Endothelial cell of umbilical vein (primary cell): Measurements from ENCODE around the gene PTDSS2.

Experiments used
- EZH2 ChIP-seq: IDR thresholded peaks from 2 replicates; pipeline ENCODE4 v1.6.1; 2012; ENCODE audit warnings: borderline replicate concordance, low read depth, mild to moderate bottlenecking, moderate library complexity, low read length, inconsistent platforms; ENCODE audit not compliant: severe bottlenecking
- GATA2 ChIP-seq: IDR thresholded peaks from 2 replicates; pipeline ENCODE4 v1.7.0; 2011; ENCODE audit warnings: low read depth, mild to moderate bottlenecking, moderate library complexity, mixed read lengths, low read length; ENCODE audit not compliant: insufficient read length, insufficient read depth
- JUN ChIP-seq: IDR thresholded peaks from 2 replicates; pipeline ENCODE4 v1.6.1; 2011; ENCODE audit warnings: borderline replicate concordance, low read depth; ENCODE audit not compliant: insufficient read length, insufficient read depth
- POLR2A ChIP-seq: IDR thresholded peaks from 2 replicates; pipeline ENCODE4 v1.6.1; 2012; ENCODE audit warnings: low read depth, mild to moderate bottlenecking, control low read depth, low read length
- POLR2AphosphoS5 ChIP-seq: IDR thresholded peaks from 2 replicates; pipeline ENCODE4 v1.6.1; 2012; ENCODE audit warnings: low read depth, mild to moderate bottlenecking, control low read depth, low read length, moderate library complexity; ENCODE audit not compliant: insufficient read depth
- TF ChIP-seq, protein P1 (sequence below), 2 donors: IDR thresholded peaks; 1 replicate in 1 of 2; 2 replicates in 1 of 2; pipeline ENCODE4 v1.5.1; 2011; ENCODE audit warnings: low read length in 2 of 2, mild to moderate bottlenecking in 2 of 2, moderate library complexity in 2 of 2, control low read depth in 1 of 2, inconsistent platforms in 1 of 2, low read depth in 1 of 2; ENCODE audit not compliant: insufficient read depth in 1 of 2; ENCODE audit errors: extremely low read depth in 1 of 2

DNA sequence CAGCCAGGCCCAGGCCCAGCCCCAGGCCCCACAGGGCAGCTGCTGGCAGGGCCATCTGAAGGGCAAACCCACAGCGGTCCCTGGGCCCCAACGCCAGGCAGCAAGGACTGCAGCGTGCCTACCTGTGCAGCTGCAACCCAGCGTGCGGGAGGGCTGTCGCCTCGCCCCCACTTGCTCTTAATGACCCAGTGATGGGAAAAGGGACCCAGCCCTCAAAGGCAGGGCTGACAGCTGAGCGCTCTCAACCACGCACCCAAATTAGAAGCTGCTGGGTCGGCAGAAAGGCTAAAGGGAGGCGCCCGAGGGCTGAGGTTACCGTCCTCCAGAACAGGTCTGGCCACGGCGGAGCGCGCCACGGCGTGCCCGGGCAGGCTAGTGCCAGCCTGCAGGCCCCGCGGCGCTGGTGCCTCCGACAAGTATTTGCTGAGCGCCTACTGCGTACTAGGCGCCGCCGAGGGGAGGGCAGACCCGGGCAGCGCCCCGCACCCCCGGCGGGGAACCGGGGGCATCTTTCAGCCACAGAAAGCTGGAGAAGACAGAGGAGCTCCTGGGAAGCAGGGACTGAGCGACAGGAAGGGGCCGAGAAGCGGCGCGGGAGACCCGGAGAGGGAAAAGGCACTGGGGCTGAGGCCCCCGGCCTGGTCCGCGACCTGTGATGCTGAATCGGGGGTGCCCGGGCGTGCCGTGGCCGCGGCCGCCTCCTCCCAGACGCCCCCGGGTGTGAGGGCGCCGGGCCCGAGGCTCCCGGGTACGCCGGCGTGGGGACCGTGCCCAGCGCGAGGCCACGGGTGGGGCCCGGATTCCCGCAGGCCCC lies 84.5 kb downstream of the PTDSS2 start:
- TF ChIP-seq, protein P1, sequence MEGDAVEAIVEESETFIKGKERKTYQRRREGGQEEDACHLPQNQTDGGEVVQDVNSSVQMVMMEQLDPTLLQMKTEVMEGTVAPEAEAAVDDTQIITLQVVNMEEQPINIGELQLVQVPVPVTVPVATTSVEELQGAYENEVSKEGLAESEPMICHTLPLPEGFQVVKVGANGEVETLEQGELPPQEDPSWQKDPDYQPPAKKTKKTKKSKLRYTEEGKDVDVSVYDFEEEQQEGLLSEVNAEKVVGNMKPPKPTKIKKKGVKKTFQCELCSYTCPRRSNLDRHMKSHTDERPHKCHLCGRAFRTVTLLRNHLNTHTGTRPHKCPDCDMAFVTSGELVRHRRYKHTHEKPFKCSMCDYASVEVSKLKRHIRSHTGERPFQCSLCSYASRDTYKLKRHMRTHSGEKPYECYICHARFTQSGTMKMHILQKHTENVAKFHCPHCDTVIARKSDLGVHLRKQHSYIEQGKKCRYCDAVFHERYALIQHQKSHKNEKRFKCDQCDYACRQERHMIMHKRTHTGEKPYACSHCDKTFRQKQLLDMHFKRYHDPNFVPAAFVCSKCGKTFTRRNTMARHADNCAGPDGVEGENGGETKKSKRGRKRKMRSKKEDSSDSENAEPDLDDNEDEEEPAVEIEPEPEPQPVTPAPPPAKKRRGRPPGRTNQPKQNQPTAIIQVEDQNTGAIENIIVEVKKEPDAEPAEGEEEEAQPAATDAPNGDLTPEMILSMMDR (IDR thresholded peaks at IDR 0.05; ENCODE audit: extremely low read depth in 1 of 2, insufficient read depth in 1 of 2, low read depth in 1 of 2, low read length in 2 of 2) = peak in 1 of 2 donors; percentile 1
- no peak for TF ChIP-seq POLR2A
- TF ChIP-seq EZH2 = no peak
- peak; percentile 28 for TF ChIP-seq POLR2AphosphoS5
- TF ChIP-seq JUN = no peak
- no peak for TF ChIP-seq GATA2
